ENCODE results near the gene SLC22A4. TPM values are rescaled to one million over a fixed set of nuclear protein-coding genes. Genes with fewer than 3 reads are reported as not detected.

Gene SLC22A4
- total RNA-seq, 1 experiment from 2014 or later: 1.5 TPM

DNA sequence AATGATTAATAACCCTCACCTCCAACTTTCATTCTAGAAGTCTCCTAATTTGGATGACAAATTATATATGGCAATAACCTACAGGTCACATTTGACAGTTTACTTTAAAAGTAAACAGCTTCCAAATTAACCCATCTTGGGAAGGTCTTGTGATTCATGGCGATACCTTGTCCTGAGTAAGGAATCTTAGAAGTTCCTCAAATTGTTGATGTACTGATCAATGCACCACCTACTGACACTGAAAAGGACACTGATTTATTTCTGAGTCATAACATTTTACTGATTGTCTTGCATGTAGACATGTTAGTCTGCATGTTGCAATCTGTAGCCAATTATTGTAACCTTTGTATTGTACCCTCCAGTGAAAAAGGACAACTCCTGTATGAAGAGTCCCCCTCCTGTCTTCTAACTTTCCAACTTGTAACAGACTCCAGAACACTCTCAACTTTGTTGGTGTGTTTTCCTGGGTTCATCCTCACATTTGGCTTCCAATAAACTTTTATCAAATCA lies 59.3 kb downstream of the SLC22A4 start:
- in situ Hi-C loops (cut with HindIII; ENCODE audit: low pct_unique_long_range_greater_than_20kb, low sequenced_read_pairs): no loop called here
- Histone ChIP-seq H3K4me3 (ENCODE audit: low read depth in 2 of 2, low read length in 2 of 2) (no peak overlapping the region), H3K4me1 (ENCODE audit: control insufficient read depth, insufficient read depth, low read length) (no peaks in the 10 kb centered on the region), H3K27me3 (ENCODE audit: control insufficient read depth, insufficient read depth, low read length) (no peaks in the 10 kb centered on the region), H3K9me3 (ENCODE audit: control insufficient read depth, insufficient read depth, low read depth, low read length) (no peaks in the 10 kb centered on the region), H3K27ac (ENCODE audit: low read length) (no peak overlapping the region), H3K36me3 (ENCODE audit: control insufficient read depth, insufficient read depth, low read length) (no peaks in the 10 kb centered on the region)
- ATAC-seq (no peak), DNase-seq (ENCODE audit: low read depth, low spot score) (no peak)
- ChIA-PET CTCF (no interaction called here), POLR2A (no interaction called here)
- TF ChIP-seq POLR2AphosphoS5 (IDR thresholded peaks at IDR 0.05; ENCODE audit: low read depth, low read length) (no peak), TCF7L2 (IDR thresholded peaks at IDR 0.05; ENCODE audit: low read depth, low read length) (no peak), SIN3A (IDR thresholded peaks at IDR 0.05; ENCODE audit: borderline replicate concordance, insufficient read depth, low read depth, low read length) (no peak)
- TF ChIP-seq, protein P1, sequence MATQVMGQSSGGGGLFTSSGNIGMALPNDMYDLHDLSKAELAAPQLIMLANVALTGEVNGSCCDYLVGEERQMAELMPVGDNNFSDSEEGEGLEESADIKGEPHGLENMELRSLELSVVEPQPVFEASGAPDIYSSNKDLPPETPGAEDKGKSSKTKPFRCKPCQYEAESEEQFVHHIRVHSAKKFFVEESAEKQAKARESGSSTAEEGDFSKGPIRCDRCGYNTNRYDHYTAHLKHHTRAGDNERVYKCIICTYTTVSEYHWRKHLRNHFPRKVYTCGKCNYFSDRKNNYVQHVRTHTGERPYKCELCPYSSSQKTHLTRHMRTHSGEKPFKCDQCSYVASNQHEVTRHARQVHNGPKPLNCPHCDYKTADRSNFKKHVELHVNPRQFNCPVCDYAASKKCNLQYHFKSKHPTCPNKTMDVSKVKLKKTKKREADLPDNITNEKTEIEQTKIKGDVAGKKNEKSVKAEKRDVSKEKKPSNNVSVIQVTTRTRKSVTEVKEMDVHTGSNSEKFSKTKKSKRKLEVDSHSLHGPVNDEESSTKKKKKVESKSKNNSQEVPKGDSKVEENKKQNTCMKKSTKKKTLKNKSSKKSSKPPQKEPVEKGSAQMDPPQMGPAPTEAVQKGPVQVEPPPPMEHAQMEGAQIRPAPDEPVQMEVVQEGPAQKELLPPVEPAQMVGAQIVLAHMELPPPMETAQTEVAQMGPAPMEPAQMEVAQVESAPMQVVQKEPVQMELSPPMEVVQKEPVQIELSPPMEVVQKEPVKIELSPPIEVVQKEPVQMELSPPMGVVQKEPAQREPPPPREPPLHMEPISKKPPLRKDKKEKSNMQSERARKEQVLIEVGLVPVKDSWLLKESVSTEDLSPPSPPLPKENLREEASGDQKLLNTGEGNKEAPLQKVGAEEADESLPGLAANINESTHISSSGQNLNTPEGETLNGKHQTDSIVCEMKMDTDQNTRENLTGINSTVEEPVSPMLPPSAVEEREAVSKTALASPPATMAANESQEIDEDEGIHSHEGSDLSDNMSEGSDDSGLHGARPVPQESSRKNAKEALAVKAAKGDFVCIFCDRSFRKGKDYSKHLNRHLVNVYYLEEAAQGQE (IDR thresholded peaks at IDR 0.05; ENCODE audit: insufficient read depth in 1 of 2, low read depth in 2 of 2, low read length in 1 of 2): no peak
- TF ChIP-seq, protein P2, sequence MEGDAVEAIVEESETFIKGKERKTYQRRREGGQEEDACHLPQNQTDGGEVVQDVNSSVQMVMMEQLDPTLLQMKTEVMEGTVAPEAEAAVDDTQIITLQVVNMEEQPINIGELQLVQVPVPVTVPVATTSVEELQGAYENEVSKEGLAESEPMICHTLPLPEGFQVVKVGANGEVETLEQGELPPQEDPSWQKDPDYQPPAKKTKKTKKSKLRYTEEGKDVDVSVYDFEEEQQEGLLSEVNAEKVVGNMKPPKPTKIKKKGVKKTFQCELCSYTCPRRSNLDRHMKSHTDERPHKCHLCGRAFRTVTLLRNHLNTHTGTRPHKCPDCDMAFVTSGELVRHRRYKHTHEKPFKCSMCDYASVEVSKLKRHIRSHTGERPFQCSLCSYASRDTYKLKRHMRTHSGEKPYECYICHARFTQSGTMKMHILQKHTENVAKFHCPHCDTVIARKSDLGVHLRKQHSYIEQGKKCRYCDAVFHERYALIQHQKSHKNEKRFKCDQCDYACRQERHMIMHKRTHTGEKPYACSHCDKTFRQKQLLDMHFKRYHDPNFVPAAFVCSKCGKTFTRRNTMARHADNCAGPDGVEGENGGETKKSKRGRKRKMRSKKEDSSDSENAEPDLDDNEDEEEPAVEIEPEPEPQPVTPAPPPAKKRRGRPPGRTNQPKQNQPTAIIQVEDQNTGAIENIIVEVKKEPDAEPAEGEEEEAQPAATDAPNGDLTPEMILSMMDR (IDR thresholded peaks at IDR 0.05): no peak
- no TSS peak for BruUV-seq (replicated peaks)
- intact Hi-C loops (cut with micrococcal nuclease; ENCODE audit: unreplicated experiment): no loop called here

- no peaks in the 10 kb centered on the region for H3K36me3 ChIP-seq (ENCODE audit: control insufficient read depth, insufficient read depth, low read length)
- intact Hi-C loops (cut with micrococcal nuclease; ENCODE audit: unreplicated experiment): no loop called here
- ChIA-PET POLR2A (no interaction called here), CTCF (no interaction called here)
- BruUV-seq (replicated peaks): no TSS peak
- no peak overlapping the region for H3K27ac ChIP-seq (ENCODE audit: low read length)
- DNase-seq (ENCODE audit: low read depth, low spot score) (no peak), ATAC-seq (no peak)
- in situ Hi-C loops (cut with HindIII; ENCODE audit: low pct_unique_long_range_greater_than_20kb, low sequenced_read_pairs): no loop called here
- no peaks in the 10 kb centered on the region for H3K9me3 ChIP-seq (ENCODE audit: control insufficient read depth, insufficient read depth, low read depth, low read length)
- no peaks in the 10 kb centered on the region for H3K27me3 ChIP-seq (ENCODE audit: control insufficient read depth, insufficient read depth, low read length)
- TF ChIP-seq SIN3A (IDR thresholded peaks at IDR 0.05; ENCODE audit: borderline replicate concordance, insufficient read depth, low read depth, low read length) (no peak), POLR2AphosphoS5 (IDR thresholded peaks at IDR 0.05; ENCODE audit: low read depth, low read length) (no peak), TCF7L2 (IDR thresholded peaks at IDR 0.05; ENCODE audit: low read depth, low read length) (no peak)
- TF ChIP-seq, protein P2 (IDR thresholded peaks at IDR 0.05): no peak
- TF ChIP-seq, protein P1 (IDR thresholded peaks at IDR 0.05; ENCODE audit: insufficient read depth in 1 of 2, low read depth in 2 of 2, low read length in 1 of 2): no peak
- no peaks in the 10 kb centered on the region for H3K4me1 ChIP-seq (ENCODE audit: control insufficient read depth, insufficient read depth, low read length)
- H3K4me3 ChIP-seq (ENCODE audit: low read depth in 2 of 2, low read length in 2 of 2): no peak overlapping the region
Observed at GRCh38 chr5:132354381-132355139, 60.4 kb downstream of the SLC22A4 start.

All from Panc1 (cell line).